SK-MEL-5 (cell line): ENCODE measurements around the gene SPTB. TPM values are rescaled to one million over a fixed set of nuclear protein-coding genes. Genes with fewer than 3 reads are reported as not detected.

ENCODE experiments used
- DNase-seq: peaks from one replicate; pipeline ENCODE4 v3.0.0-alpha.2; 2016; ENCODE audit warnings: low read depth, low spot score
- in situ Hi-C: cut with HindIII; loops from 2 replicates; pipeline ENCODE4 v1.10.0; 2016; ENCODE audit warnings: low sequenced_read_pairs, high pct_unique_total_duplicates, low pct_unique_long_range_greater_than_20kb
- total RNA-seq: library from RNA; depleted of rRNA; stranded (reverse); fragments of >200 nt; shearing (Covaris generic); gene quantifications from 2 replicates; pipeline ENCODE4 v1.2.3, GENCODE V29; 2014

SPTB gene
- total RNA-seq, 1 experiment from 2014 or later: not detected

DNA sequence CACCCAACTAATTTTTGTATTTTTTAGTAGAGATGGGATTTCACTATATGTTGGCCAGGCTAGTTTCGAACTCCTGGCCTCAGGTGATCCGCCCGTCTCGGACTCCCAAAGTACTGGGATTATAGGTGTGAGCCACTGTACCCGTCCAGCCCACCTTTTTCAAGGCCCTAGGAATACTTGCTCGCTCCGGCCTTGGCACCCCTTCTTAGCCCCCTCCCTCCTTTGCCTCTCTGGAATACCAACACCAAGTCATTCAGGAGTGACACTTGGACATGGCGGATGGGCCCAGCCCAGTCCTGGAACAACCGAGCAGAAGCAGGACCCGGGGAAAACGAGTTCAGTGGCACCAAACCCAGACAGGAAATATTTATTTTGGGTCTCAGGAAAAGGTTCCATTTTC, 146.4 kb downstream of the SPTB start:
- in situ Hi-C loops: no loop called here
- DNase-seq: no peak

DNA sequence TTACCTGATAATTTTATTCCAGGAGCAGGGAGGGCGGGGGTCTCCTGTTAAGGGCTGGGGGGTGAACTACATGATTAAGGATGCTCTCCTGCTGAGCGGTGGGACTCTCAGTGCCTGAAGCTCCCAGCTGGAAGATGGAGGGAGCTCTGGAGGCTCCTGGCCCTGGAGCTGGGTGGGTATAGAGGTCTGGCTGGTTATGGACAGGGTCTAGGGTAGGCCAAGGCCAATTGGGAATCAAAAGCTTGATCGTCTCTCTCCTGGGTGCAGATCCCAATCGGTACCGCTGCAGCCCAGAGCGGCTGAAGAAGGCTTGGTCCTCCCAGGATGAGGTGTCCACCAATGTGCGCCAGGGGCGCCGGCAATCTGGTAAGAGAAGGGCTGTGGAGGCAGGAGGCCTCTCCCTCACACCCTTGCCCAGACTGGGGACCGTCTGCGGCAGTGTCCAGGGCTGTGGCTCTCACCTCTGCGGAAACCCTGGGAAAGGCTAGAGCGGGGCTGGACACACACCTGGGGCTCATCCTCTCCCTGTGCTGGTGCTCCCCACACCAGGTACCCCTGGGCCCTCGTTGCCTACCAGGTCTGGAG, 147.1 kb downstream of the SPTB start:
- no peak for DNase-seq
- in situ Hi-C loops: no loop called here

DNA sequence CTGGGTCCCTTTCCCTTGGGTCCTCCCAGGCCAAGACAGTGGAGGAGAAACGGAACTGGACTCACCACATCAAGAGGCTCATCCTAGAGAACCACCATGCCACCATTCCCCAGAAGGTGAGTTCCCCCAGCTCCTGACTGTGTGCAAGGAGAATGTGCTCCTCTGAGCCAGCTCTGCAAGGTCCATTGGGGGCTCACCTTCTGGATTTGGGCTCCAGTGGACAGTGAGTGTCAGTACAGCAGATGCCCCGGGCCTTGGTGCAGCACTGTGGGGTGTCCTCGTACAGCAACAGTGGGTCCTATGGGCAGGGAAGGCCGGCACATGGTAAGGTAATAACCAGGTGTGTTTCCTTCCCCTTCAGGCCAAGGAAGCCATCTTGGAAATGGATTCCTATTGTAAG, 147.6 kb downstream of the SPTB start:
- no peak for DNase-seq
- in situ Hi-C loops: no loop called here

DNA sequence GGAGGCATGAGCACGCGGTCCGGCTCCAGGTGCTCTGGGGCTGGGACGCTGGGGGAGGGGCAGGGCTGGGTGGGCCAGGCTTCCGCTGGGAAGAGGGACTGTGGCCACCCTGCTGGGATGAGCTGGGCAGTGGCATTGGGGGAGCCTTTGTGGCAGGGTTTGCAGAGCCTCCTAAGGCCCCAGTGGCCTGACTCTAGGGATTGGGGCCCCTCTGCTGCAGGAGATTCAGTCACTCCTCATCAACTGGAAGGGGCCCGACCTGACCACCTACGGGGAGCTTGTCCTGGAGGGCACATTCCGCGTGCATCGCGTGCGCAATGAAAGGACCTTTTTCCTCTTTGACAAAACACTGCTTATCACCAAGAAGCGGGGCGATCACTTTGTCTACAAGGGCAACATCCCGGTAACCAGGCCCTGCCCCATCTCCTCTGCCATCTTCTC, 148.5 kb downstream of the SPTB start:
- in situ Hi-C loops: no loop called here
- no peak for DNase-seq

DNA sequence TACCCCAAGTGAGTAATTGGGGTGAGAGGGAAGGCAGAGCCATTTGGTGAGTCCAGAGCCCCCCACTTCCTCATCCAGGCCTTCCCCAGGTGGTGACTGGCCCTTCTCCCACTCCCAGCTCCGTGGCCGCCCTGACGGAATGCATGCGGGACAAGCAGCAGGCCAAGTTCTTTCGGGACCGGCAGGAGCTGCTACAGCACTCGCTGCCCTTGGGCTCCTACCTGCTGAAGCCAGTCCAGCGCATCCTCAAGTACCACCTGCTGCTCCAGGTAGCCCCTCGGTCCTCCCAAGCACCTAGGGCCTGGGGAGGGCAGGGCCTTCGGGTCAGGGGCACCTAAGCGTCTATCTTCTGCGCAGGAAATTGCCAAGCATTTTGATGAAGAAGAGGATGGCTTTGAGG, 149.0 kb downstream of the SPTB start:
- in situ Hi-C loops: no loop called here

DNA sequence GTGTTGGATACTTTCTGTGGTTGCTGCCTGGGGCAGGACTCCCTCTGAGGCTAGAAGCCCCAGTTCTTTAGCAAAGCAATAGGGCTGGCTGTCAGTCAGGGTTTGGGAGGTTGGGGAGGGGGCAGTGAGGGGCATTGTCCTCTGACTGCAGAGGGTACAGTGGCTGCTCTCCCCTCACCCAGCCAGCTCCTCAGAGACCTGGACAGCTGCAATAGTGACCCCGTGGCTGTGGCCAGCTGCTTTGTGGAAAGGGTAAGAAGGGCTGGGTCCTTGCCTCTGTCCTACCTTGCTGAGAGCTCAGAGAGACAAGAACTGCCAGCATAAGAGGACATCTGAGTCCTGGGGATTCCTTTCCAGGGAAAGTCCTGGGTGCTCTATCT, 149.7 kb downstream of the SPTB start:
- in situ Hi-C loops: no loop called here
- no peak for DNase-seq

More for the DNA sequence above, 149.0 kb downstream of the SPTB start:
- DNase-seq: no peak

DNA sequence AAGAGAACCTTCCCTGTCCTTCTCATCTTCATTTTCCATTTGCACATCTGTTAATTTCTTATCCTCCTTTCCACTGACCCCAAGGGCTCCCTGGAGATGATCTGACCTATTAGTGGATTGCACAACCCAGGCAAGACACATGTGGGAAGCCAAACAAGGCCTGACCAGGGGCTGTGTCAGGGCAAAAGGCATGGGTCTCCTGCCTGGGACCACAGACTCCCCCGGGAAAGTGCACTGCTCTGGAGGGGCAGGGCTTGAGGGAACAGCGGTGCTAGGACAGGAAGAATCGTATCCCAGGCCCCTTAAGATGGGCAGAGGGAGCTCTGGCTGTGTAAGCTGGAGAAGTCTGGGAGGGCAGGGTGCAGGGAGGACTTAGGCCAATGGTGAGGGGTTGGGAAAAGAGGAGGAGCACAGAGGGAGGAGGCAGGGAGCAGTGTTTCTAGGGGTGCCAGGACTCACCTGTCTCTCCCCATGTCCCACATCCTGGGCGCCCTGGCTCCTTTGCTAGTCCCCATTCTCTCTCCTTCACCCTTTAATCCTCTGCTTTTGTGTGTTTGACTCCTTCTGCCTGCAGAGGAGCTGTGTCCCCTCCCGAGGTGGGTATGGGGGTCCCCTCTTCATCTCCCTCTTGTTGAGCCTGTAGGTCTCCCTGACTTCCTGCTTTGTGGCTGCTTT, 150.2 kb downstream of the SPTB start:
- in situ Hi-C loops: no loop called here
- no peak for DNase-seq

DNA sequence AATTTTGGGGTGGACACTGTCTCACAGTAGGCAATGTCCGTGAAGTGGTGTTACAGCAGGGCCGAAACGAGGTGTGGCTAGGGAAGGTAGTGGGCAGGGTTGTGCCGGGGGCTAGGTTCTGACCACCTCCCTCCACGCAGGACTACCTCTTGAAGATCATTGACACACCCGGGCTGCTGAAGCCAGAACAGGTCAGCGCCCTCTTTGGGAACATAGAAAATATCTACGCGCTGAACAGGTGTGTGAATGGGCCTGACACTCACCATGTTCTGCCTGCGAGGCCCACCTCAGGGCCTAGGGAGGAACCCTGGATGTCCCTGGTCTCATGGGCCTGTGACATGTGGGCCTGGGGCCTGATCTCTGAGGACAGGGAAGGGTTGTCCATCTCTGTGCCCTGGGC, 150.9 kb downstream of the SPTB start:
- in situ Hi-C loops: no loop called here
- no peak for DNase-seq

DNA sequence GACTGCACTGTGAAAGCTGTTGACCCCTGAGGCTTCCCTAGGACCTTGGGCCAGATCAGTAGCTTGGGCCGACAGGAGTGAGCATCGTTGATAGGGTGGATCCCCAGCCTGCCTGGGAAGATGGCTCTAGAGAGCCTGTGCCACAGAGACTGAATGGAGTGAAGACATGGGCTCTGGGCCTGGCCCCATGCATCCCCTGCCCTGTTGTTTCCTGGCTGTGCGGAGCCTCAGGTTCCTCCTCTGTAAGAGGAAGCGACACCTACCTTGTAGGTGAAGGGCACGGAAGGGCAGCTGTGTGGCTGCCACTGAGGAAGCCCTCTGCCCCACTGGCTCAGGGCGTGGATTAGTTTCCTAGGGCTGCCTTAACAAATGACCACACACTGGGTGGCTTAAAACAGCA, 151.6 kb downstream of the SPTB start:
- in situ Hi-C loops: no loop called here
- no peak for DNase-seq

DNA sequence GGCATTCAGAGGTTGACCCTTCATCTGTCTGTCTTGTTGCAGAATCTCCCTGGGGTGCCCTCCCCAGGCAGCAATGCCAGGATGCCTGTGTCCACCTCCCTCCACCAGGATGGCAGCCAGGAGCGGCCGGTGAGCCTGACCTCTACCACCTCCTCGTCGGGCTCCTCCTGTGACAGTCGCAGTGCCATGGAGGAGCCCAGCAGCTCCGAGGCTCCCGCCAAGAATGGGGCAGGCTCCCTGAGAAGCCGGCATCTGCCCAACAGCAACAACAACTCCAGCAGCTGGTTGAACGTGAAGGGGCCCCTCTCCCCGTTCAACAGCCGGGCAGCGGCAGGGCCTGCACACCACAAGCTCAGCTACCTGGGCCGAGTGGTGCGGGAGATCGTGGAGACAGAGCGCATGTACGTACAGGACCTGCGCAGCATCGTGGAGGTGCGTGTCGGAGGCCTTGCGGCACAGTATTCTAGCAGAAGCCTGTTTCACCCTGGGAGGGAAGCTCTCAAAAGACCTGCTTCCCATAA, 152.1 kb downstream of the SPTB start:
- no peak for DNase-seq
- in situ Hi-C loops: no loop called here

DNA sequence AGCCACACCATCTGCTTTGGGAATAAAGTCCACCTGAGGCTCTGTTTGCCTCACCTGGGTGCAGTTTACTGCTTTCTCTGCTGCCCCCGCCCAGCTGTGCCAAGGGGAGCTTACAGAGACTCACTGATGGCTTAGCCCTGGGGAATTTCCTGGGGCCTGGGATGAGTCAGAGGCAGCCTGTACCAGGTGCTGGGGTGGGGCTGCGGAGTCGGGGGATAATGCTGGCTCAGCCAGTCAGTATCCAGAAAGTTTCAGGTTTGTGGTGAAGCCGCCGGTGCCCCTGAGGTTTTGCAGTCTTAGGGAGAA, 153.2 kb downstream of the SPTB start:
- no peak for DNase-seq
- in situ Hi-C loops: no loop called here

DNA sequence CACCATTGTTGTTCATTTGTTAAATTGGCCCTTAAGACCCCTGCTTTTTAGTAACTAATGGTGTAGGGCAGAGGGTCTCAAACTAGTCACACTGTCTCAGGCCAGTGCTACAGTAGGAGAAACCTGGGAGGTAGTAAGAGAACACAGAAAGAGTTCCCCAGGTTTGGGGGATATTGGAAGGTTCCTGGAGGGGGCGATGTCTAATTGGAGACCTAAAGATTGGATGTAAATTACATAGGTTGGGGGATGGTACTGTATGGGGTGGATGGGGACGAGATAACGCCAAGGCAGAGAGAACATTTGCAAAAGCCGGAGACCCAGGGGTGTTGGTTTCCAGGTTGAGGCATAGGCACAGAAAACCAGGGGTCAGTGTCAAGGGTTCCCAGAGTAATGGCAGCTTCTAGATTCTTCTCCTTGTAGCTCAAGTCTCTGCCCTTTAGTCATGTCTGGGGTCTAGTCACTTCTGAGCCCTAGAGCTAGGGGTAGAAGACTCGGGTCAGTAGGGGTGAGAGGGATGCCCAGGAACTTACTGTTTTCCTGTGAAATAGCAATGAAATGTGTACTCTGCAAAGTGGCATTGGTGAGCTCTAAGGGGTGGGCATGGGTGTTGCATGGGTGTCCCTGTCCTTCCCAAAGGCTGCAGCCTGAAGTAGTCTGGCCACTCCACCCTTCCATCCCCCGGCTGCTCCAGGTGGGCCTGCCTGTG, 153.7 kb downstream of the SPTB start:
- in situ Hi-C loops: no loop called here

DNA sequence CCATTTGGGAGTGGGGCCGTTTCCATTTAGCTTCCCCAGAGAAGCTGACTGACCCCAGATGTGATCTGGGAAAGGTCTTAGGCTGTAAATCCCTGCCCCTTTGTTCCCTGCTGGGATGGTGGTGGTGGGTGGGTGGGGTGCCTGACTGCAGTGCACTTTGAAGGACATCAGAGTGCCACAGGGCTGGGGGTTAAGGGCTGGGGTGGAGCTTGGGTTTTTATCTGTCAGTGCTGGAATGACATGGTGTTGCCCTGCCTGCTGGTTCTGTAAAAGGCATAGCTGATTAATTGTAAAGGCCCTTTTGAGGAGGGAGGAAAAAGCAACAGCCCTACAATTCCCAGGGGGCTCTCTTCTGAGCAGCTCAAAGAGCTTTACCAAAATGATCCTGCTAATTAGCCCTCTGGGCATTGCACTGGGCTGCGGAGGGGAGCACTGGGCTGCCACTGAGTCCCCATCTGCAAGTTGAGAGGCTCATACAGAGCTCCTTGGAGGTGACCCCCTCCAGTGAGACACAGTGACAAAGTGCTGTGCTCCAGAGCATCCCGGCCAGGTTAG, 154.4 kb downstream of the SPTB start:
- in situ Hi-C loops: no loop called here
- no peak for DNase-seq

More for the DNA sequence above, 153.7 kb downstream of the SPTB start:
- DNase-seq: no peak

DNA sequence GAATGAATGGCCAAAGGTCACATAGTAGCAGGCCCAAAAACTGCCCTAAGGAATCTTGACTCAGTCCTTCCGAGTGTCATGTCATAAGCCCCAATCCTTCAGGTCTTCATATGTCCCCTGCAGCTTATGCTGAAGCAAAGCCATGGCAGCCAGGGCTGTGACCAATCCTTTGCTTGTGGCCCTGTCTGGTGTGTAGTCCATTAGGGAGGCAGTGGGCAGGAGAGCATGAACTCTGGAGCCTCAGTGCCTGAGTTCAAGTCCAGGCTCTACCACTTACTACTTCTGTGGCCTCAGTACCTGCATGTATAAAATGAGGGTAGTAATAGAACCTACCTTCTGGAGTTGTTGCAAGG, 155.2 kb downstream of the SPTB start:
- in situ Hi-C loops: no loop called here

DNA sequence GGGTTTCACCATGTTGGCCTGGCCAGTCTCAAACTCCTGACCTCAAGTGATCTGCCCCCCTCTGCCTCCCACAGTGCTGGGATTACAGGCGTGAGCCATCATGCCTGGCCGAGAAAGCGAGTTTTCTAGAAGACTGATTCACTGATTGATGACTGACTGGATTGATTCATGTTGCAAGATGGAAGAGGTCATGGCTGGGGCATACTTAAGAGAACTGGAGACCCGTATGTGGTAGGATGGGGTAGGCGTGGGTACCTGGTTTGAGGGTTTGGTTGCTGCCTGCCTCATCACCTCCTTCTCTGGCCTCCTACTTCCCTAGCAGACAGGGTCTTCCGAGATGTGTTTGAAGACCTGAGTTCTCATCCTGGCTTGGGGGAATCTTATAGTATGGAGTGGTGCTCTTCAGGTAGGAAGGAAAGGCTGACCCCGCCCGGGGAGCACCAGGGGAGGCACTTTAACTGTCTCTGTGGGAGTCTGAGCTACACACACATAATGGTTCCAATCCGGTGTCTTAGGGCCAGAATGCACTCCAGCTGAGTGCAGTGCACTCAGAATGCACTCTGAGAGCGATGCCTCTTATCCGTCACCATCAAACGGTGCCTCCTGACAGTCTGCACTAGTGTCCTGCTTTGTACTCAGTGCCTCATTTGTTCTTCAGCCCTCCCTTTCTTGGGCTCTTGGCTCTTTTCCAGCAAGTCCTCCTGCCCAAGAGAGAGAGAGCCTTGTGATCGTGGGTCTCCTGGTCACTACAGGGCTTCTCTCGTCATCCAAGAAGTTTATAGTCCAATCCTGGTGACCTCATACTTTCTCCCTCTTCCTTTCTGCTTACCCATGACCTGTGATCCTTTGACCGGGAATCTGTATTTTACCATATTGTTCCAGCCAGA, 155.8 kb downstream of the SPTB start:
- DNase-seq: peak; percentile 89
- in situ Hi-C loops: no loop called here

More for the DNA sequence above, 155.2 kb downstream of the SPTB start:
- DNase-seq: no peak

DNA sequence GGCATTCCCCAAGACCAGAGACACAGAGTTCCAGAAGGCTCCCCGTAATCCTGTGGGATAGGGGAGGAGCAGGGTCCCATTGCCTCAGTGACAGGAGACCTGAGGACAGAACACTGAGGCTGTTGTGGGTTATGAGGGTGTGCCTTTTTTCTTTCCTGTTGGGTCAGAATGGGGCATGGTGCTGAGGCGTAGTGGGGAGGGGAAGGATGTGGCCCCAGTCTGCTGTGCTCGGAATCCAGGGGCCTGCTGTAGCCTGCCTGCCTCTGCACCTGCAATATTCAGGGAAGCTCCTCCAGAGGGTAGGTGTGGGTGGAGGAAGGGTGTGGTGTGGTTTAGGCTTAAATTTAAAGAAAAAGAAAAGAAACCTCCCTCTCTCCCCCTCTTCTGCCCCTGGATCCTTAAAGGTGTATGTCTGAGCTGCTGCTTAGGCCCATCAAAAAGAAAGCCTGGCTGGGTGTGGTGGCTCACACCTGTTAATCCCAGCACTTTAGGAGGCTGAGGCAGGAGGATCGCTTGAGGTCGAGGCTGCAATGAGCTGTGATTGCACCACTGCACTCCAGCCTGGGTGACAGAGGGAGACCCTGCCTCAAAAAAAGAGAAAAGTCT, 156.8 kb downstream of the SPTB start:
- DNase-seq: no peak
- in situ Hi-C loops: no loop called here

DNA sequence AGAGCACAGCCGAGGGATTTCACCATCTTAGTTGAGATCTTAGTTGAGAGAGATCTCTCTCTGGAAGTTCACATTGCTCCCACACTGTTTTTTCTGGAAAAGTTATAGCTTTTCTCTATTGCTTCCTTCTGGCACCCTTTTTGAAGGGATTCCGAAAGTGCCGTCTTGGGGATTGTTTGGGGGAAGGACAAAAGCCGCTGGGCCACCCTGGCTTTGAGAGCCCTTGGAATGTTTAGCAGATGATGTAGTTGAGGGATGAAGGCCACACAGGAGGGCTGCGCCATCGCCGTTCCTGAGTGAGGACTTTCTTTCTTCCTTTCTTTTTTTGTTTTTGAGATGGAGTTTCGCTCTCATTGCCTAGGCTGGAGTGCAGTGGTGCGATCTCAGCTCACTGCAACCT, 157.8 kb downstream of the SPTB start:
- in situ Hi-C loops: no loop called here
- no peak for DNase-seq
